22Rv1 (cell line): Measurements from ENCODE around the gene PSMG4.

Experiments
- H3K27ac ChIP-seq: fragments of 450-650 bp; 2 replicates; pipeline ENCODE4 v1.5.1; 2017
- ZFX ChIP-seq: fragments of 450-650 bp; IDR thresholded peaks from 2 replicates; pipeline ENCODE4 v1.6.1; 2017; ENCODE audit warnings: antibody characterized with exemption, borderline replicate concordance
- TF ChIP-seq, protein P1 (sequence below): fragments of 450-650 bp; IDR thresholded peaks from 2 replicates; pipeline ENCODE4 v1.5.1; 2017; ENCODE audit warnings: mild to moderate bottlenecking

PSMG4 gene

DNA sequence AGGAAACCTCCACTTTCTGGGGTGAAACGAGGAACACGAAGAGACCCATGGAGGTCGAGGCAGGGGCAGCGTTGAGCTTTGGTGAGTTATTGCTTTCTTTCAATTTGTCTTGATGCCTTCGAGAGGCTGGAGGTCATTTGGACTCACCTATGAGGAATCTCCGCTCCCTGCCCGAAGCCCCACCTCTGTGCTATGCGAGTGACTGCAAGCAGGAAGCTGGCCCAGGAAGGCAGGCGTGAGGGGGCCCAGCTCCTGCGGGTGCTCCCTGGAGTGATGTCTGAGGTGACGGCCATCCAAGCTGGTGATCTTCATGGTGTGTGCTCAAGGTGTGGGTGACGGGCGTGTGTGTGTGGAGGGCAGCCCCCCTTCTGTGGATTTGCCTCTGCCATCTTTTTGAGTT, 13.0 kb downstream of the PSMG4 start:
- TF ChIP-seq, protein P1, sequence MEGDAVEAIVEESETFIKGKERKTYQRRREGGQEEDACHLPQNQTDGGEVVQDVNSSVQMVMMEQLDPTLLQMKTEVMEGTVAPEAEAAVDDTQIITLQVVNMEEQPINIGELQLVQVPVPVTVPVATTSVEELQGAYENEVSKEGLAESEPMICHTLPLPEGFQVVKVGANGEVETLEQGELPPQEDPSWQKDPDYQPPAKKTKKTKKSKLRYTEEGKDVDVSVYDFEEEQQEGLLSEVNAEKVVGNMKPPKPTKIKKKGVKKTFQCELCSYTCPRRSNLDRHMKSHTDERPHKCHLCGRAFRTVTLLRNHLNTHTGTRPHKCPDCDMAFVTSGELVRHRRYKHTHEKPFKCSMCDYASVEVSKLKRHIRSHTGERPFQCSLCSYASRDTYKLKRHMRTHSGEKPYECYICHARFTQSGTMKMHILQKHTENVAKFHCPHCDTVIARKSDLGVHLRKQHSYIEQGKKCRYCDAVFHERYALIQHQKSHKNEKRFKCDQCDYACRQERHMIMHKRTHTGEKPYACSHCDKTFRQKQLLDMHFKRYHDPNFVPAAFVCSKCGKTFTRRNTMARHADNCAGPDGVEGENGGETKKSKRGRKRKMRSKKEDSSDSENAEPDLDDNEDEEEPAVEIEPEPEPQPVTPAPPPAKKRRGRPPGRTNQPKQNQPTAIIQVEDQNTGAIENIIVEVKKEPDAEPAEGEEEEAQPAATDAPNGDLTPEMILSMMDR, result no peak
- no peak for TF ChIP-seq ZFX
- no peak overlapping the region for H3K27ac ChIP-seq

DNA sequence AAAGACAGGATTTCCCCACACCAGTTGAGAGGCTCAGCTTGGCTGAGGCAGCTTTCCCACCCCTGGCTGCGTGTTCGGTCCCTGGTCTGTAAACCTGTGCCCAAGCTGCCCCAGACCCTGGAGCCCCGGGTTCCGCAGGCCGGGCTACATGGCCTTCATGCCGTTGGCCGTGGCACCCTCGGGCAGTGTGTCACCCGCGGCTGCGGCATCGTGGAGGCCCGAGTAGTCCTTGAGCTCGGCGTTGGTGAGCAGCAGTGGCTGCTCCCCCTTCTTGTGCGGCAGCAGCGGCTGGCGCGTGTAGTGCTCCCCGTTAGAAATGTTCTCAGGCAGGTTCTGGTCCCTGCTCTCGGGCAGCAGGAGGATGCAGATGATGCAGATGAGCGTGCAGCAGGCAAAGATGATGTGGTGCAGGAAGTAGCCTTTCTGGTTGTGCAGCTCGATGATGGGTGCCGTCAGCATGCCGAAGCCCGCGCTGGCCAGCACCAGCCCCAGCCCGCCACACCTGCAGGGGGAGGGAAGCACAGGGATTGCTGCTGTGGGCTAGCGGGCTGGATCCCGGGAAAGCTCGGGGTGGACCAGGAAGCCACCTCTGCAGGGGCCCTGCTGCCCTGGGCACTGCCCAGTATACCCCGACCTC, 14.3 kb downstream of the PSMG4 start:
- TF ChIP-seq, protein P1, result no peak
- no peak for TF ChIP-seq ZFX
- H3K27ac ChIP-seq, result no peak overlapping the region

DNA sequence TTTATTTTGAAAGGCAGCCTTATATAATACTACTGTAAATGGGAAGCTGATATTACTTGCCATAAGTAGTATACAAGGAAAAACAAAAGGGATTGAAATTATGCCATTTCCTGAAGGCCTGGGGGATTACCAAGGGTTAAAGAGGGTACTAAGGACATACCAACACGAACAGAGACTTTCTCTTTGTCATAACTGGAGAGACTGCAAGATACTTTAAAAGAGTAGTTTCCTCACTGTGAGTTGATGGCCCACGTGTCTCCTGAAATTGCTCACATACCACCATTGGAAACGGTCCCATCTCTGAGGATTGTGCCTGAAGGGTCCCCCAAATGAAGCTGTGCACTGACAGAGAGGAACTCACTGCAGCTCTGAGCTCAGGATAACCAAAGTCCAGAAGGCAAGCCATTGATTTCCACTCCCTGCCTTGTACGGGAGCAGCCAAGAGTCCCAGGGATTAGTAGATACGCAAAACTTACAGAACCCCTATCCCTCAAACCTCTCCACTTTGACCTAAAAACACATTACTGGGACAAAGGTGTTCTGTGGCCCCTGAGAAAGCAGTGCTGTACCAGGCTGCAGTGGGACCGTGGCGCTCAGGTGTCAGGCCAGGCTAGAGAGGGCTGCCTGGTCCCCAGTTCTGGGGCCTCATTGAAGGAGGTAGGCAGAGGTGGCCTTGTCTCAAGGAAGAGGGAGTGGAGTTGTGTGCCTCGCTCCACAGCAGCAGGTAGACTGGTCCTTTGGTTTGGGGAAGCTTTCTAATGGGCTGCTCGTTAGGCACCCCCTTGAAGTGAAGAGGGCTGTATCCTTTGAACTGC, 15.2 kb downstream of the PSMG4 start:
- TF ChIP-seq, protein P1, result no peak

DNA sequence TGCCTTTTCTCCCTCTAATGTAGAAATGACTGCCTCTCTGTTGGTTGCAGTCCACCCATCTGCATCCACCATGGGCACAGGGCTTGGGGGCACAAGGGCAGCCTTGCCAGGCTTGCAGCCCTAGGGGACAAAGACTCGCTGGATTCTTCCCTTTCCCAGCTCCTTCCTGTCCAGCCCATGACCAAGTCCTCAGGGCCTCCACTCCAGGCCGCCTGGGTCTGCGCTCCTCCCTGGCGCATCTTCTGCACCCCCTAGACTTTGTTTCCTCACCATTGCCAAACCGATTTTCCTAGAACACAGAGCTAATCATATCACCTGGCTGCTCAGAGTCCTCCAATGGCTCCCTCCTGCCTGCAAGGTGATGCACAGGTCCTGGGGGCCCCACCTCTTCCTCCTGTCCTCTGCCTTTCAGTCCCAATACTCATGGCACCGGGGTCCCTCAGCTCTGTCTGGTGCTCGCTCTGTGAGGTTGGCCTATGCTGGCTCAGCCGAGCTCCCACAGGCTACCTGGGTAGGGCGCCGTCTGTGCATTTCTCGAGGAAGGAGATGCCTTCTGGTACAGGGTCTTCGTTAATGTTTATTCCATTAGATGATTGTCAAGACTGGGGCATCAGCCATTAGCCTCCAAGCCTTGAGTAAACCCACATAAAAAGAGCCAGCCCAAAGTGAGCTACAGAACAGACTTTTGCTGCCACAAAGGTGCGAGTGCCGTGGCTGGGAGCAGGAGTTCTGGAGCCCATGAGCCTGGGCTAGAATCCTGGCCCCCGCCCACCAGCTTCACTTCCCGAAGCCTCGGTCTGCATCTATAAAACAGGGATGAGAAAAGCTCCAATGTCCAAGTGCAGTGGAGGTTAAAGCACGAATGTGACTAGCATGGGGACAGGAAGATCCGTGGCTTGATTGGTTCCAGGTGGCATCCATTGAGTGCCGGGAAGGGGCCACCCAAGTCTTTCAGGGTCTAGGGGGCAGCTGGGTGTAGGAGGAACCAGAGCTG, 17.7 kb downstream of the PSMG4 start:
- TF ChIP-seq, protein P1, result no peak
- no peak for TF ChIP-seq ZFX
- no peak overlapping the region for H3K27ac ChIP-seq

More for the DNA sequence above, 15.2 kb downstream of the PSMG4 start:
- no peak overlapping the region for H3K27ac ChIP-seq

DNA sequence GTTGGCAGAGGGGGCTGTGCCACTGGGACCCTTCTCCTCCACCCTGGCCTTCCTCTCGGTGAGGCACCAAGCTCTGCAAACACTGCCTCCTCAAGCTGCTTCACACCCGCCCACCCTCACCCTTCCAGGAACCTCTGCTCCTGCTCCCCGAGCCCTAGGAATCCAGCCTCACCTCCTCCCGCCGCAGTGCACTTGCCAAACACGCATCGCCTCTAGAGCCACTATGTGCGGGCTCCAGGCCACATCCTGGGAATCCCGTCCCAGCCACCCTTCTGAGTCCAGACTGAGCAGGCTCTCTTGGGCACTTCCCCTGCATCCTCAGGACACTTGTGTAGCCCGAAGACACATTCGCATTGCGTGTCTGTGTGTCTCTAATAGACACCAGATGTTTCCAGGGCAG, 18.5 kb downstream of the PSMG4 start:
- TF ChIP-seq, protein P1, result no peak
- no peak for TF ChIP-seq ZFX
- H3K27ac ChIP-seq, result no peak overlapping the region

DNA sequence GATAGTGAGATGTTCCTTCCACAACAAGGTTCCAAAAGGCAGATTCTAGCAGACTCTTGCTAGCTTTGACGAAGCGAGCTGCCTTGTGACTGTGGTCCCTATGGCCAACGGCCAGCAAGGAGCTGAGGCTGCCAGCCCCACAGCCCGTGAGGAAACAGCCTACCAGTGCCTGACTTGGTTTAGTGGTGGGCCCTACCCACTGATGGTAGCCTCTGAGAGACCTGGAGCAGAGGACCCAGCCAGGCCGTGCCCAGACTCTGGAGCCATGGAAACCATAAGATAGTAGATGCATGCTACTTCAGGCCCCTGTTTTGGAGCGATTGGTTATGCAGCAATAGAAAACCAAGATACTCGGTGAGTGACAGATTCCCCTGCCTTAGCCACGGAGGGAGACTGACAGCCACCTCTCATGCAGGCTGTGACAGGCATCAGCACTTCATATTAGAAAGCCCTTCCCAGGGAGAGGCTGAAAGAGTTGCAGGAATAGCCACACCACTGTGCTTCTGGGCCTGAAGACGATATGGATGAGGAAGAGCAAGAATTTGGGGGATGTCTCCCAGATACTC, 19.2 kb downstream of the PSMG4 start:
- no peak overlapping the region for H3K27ac ChIP-seq
- TF ChIP-seq ZFX, result no peak
- TF ChIP-seq, protein P1, result no peak
